Measurements from ENCODE around the gene TMPRSS4.

Gene TMPRSS4

DNA sequence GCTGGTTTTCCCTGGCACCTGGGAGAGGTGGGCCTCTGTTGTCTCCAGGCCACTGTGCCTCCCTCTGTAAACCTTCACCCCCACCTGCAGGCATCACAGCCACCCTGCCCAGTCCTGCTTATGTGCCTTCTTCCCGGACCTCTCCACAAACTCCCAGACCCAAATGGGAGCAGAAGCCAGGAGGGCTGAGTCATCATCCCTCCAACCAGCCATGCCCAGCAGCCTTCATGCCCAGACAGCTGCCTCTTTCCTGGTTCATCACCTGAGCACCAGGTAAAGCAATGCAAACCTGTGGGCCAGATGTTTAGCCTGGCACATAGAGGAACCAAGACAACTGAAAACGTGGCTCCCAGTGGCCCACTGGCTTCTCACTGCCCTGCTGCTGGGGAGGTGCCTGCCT is 2.1 kb upstream of the TMPRSS4 start:
- no peak for DNase-seq (ENCODE audit: insufficient read length, low spot score)
- no peak for FAIRE-seq

DNA sequence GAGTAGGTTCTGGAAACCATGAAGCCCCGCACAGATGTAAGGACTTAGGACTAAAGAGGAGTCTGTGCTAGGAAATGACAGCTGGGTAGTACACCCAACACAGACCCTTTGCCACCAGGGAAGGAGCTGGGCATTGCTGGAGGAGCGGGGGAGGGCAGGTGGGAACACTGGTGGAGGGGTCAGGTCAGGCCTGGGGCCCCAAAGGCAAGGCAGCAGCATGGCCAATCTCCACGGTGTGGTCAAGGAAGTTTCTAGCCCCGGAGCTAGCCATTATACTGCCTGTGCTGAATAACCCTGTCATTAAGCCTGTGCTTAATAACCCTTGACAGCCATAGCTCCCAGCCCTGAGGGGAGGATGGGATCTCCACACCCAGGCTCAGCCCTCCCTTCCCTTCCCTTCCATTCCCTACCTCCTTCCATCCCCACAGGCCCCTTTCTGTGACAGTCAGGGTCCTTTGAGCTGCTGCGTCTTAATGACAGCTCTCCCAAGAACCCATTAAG is 2.1 kb downstream of the TMPRSS4 start:
- FAIRE-seq (no peak), DNase-seq (ENCODE audit: insufficient read length, low spot score) (no peak)

DNA sequence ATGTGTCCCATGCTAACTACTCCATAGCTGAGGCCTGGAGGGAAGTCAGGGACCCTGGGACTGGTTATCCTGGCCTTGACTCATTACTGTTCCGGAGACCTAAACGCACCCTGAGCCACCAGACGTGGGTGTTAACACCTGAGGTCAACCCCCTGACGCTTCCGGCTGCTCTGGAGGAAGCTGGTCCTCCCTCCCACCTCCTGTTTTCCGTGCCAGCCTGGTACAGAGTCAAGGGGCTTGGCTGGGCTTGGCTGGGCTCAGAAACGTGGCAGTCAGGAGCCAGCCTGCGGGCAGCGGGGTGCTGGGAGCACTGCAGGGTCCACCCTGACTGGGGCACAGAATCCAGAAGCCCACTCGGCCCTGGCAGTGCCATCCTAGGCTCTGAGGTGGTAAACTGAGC is 2.6 kb downstream of the TMPRSS4 start:
- DNase-seq (ENCODE audit: insufficient read length, low spot score): no peak
- FAIRE-seq: no peak

DNA sequence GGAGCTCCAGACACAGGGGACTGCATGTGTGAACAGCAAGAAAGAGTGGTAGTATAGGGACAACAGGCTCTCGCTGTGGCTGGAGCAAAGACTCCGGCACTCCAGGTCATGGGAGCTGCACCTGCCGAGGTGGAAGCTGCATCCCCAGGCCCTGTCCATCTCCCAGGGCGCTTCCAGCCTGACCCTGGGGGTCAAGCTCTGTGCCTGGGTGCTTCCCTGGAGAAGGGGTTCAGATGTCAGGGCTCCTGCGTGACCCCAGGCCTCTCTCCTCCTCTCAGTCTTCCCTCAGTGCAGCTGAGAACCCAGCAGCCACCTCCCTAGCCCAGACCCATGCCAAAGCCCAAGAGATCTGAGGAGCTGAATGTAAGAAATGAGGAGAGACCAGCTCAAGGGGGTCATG is 3.4 kb downstream of the TMPRSS4 start:
- DNase-seq (ENCODE audit: insufficient read length, low spot score): no peak
- no peak for FAIRE-seq

DNA sequence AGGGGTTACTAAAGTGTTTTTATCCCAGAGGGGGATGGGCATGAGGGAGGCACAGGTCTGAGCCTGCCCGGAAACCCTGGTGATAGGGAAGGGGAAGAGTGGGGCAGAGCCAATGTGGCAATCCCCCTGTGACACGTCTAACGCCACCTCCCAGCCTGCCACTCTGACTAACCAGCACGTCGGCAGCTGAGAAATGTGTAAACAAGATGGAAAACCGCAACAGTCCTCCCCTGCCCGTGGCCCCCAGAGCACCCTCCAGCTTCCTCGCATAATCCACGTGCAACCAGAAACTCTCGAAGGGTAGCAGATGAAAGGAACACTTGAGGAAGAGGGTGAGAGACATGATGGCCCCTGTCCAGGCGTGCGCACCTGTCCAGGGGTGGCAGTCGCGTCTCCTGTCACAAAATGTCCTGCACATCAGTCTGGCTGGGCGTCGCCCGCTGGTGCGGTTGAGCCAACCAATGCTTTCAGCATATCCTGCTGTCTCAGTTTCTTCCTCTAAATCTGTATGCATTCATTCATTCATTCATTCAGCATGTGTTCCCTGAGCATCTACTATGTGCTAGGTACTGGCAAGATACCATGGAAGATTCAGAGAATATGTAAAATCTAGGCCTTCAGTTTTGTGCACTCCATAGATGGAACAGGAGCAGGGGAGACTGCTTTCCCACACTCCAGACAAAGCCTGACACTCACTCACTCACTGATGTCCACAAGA is 4.5 kb downstream of the TMPRSS4 start:
- DNase-seq (ENCODE audit: insufficient read length, low spot score): no peak
- FAIRE-seq: no peak

DNA sequence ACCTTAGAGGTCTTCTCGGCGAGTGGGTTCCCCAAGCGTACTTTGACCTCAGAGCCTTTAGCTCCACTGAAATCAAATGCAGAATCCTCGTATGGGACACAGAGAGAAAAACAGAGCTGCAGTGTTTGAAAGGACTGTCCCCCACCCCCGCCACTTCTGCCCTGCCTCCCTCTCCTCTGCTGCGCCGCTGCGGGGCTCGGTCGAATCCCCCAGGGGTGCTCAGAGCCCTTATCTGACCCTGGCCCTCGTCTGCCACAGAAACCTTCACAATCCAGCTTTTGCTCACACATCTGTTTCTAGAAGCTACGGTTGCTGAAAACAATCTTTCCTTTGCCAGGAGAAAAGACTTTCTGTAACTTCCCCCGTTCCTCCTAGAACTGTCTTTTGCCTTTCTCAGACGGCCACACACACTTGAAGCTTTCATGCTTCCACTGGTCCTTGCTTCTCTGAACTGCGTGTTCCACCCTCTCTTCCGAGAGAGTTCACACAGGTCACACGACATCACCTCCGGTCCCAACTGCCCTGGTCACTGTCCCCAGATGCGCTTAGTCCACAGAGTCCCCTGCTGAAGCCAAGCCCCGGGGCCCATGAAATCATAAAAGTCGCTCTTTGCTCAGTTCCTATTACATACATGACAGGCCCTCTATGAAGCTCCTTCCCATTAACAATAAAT is 6.1 kb downstream of the TMPRSS4 start:
- DNase-seq (ENCODE audit: insufficient read length, low spot score): no peak
- no peak for FAIRE-seq

DNA sequence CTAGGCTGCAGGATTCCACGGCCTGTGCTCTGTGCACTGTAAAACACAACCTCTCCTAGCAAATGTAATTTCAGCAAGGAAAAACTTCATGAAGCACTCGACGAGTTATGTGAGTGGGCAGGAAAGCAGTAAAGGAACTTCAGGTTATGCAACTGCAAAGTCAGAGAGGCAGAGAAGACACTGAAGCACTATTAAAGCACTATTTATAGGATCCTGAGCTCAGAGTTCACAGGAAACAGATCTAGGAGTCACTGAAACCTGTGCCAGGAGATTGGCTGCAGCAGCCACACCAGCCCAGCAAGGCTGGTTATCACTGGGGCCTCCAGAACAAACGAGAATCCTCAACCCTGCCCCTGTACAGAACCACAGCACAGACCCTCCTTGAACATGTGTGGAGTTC is 7.4 kb downstream of the TMPRSS4 start:
- FAIRE-seq: no peak
- no peak for DNase-seq (ENCODE audit: insufficient read length, low spot score)

DNA sequence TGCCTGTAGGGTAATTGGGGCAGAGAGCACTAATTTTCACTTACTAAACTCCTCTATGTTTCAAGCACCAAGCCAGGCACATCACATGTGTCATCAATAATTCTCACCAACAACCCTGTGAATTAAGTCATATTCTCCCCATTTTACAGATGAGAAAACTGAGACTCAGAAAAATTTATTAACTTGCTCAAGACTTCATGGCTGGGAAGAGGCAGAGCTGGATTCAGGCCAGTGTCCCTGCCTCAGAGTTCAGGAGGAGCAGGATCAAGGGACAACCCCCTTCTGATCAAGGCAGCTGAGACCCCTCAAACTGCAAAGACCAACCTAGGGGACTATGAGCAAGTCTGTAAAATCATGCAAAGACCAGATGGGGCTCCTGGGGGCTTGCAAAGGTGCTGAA is 7.8 kb downstream of the TMPRSS4 start:
- FAIRE-seq: no peak
- no peak for DNase-seq (ENCODE audit: insufficient read length, low spot score)

DNA sequence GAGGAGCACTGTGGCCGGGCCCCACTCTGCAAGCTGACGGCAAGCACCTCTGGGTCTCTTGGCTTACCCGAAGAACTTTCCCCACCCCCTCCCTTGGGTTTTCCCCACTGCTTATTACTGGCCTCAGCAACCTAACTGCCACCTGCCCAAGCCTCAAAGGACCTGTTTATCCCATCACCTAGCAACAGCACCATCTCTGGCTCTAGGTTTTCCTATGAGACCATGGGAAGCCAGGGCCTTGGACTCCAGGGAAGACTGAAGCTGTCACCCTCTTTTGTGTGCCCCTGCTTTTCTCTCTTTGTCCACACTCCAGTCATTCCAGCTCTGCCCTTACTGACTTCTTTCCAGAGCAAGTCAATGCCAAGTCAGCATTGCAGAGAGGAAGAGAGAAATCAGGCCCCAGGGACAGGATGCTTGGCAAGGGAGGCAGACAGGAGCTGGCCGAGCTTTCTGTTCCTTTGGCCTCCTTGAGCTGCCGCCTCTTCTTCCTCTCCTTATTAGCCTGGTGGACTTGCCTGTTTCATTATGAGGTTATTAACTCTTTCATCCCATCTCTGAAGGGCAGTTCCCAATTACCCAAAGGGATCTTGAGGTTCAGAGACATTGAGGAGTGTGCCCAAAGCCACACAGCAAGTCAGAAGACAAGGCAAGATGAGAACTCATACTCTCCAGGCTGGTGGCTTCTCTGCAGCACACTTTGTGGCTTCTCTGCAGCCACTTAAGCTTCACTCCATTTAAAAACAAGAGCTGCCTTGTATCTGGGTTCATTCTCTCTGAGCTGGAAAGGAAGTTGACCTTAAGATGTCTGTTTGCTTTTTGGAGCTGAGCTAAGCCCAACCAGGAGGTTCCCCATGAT is 10.3 kb downstream of the TMPRSS4 start, which contains the start of gene SMIM35:
Gene SMIM35 (minus strand): TSS at position 51 of the 856 bp plus-strand sequence. CDS start 206 bp downstream, outside the sequence.
- DNase-seq (ENCODE audit: insufficient read length, low spot score) (no peak), FAIRE-seq (no peak)

DNA sequence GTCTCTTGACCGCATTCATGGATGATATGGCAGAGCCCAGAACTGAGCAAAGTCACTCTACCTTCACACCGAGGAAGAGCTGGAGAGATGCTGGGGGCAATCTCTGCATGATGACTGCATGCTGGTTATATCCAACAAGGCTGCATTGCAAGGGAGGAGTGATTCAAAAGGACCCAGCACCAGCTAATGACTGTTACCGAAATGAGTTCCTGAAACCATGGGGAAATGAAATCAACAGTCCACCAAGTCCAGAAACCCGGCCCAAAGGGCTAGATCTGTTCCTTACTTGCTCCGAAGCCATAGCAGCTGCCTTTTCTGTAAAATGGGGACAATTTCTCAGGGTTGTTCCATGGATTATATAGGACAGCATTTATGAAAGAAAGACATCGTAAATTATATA is 11.1 kb downstream of the TMPRSS4 start:
- FAIRE-seq: no peak
- DNase-seq (ENCODE audit: insufficient read length, low spot score): no peak

DNA sequence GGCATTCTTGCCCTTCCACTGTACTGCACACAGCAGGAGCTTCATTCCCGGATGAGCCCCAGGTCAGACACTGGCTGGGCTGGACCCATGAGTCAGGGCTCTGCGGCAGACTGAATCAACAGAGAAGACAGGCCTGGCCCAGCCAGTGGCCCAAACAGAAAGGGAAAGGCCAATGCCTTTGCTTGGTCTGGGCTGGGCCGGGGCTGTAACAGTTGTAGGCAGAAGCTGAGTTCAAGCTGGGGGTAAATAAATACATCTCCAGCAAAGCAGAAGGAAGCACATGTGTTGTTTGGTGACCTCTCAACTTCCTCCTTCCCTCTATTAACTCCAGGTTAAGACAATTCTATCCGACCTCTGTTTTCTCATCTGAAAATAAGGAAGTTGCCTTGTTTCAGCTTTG is 11.7 kb downstream of the TMPRSS4 start:
- FAIRE-seq: no peak

DNA sequence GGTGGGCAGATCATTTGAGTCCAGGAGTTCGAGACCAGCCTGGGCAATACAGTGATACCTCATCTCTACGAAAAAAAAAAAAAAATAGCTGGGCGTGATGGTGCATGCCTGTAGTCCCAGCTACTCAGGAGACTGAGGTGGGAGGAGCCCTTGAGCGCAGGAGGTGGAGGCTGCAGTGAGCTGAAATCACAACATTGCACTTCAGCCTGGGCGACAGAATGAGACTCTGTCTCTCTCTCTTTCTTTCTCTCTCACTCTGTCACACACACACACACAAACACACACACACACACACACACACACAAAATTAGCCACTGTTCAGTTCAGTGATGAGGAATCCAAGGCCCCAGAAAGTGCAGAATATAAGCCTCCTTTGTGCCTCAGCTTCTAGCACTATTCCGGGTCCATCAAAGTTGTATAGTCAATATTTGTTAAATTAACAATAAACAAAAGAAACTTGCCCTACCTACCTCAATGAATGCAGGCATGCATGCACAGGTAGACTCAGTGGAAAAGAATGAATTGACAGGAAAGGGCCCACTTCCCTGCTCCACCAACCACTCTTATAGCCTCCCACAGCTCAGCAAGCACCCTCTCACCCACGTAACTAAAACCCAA is 13.8 kb downstream of the TMPRSS4 start:
- FAIRE-seq: no peak
- no peak for DNase-seq (ENCODE audit: insufficient read length, low spot score)

More for the DNA sequence above, 11.7 kb downstream of the TMPRSS4 start:
- DNase-seq (ENCODE audit: insufficient read length, low spot score): no peak

DNA sequence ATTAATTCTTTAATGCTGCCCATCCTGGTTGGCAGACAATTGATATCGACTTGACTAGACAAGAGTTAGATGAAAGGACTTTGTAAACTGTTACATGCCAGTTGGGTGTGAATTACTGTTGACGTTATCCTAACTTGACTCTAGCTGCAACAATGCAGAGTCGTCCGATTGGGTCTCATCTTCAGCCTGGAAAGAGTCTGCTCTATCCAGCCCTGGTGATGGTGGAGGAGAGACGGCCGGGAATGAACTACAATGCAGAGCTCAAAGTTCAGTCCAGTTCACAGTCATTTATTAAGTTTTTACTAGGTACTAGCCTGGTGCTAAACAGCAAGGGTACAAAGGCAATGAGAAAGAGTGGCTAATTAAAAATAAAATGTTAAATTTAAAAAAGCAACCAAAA is 14.8 kb downstream of the TMPRSS4 start:
- no peak for DNase-seq (ENCODE audit: insufficient read length, low spot score)
- no peak for FAIRE-seq

DNA sequence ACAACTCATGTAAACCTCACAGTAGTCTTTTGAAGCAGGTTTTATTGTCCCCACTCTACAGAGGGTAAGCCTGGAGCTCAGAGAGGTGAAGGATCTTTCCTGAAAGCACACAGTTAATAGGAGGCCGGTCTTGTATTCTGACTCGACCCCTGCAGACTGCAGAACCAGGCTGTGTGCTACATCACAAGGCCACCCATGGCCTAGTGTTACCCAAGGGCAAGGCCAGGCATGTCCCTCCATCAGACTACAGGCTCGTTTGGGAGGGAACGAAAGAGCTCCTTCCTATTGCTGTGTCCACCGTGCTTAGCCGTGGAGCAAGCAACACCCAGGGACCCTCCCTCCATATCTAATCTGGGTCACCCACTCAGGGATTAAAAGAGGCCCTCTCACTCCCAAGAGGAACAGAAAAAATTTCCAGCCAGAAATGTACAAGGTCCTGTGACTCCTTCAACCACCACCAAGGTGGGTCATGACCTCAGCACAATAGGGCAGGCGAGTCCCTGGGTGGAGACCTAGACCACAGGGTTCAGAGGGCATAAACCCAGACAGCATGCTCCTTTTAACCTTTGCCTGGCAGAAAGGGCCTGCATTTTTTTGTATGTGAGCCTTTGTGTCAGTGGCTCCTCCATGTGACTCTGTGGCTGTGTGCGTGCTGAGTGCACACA is 16.2 kb downstream of the TMPRSS4 start:
- DNase-seq (ENCODE audit: insufficient read length, low spot score): no peak

DNA sequence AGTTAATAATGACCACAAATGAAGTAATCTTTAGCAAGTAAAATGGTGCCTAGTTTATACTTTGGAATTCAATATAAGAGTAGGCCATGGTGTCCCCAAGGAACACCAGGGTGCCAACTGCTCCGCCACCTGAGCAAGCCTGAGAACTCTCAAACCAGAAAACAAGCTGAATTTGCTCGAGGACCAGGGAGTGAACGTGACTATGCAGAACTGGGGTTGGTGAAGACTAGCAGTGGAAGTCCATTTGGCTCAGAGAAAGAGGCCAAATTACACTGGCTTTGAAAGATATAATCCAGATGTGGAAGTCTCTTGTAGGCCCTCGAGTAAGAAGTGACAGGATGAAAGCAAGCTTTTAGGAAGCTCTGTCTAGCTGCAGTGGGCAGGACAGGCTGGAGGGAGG is 18.6 kb downstream of the TMPRSS4 start:
- no peak for FAIRE-seq
- no peak for DNase-seq (ENCODE audit: insufficient read length, low spot score)

More for the DNA sequence above, 16.2 kb downstream of the TMPRSS4 start:
- FAIRE-seq: no peak

DNA sequence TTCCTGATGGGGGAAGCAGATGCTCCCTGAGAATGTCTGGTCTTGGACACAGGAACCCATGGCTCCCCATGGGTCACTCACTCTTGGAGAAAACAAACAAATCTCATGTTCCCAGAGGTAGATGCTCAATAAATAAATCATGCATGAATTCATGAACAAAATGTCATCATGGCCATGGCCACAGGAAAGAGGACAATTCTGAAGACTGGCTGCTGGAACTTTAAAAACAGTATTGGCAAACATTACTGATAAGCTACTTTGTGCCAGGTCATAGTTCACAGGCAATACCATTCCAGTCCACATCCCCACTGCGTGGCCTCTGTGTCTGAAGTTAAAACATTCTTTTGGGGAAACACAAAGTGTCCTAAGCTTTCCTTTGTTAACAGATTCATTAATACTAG is 19.1 kb downstream of the TMPRSS4 start:
- DNase-seq (ENCODE audit: insufficient read length, low spot score) (no peak), FAIRE-seq (no peak)

DNA sequence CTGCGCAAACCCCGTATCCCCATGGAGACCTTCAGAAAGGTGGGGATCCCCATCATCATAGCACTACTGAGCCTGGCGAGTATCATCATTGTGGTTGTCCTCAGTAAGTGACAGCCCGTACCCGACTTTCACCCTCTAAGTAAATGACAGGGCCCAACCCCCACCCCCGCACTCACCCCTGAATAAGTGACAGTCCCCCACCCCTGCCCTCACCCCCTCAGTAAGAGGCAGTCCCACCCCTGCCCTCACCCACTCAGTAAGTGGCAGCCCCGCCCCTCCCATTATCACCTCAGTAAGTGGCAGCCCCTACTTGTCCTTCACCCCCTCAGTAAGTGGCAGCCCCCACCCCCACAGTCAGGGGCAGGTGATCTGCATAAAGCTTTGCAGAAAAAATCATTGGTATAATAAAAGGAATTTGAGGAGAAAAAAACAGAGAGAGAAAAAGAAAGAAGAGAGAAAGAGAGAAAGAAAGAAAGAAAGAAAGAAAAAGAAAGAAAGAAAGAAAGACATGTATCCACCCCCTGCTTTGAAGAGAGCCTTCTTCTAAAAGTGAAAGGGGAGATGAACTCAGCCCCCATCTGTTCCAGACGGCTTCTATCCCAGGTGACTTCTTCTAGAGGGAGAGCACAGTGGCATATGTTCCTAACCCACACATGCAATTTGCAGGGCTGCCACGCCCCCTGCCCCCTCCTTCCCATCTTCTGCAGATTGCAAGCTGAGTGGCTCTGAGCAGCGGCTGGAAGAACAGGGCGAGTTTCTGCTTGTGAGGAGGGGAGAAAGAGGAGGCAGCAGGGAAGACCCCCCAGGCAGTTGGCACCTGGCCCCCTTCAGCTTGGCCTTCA is 22.3 kb downstream of the TMPRSS4 start:
- DNase-seq (ENCODE audit: insufficient read length, low spot score) (no peak), FAIRE-seq (no peak)

DNA sequence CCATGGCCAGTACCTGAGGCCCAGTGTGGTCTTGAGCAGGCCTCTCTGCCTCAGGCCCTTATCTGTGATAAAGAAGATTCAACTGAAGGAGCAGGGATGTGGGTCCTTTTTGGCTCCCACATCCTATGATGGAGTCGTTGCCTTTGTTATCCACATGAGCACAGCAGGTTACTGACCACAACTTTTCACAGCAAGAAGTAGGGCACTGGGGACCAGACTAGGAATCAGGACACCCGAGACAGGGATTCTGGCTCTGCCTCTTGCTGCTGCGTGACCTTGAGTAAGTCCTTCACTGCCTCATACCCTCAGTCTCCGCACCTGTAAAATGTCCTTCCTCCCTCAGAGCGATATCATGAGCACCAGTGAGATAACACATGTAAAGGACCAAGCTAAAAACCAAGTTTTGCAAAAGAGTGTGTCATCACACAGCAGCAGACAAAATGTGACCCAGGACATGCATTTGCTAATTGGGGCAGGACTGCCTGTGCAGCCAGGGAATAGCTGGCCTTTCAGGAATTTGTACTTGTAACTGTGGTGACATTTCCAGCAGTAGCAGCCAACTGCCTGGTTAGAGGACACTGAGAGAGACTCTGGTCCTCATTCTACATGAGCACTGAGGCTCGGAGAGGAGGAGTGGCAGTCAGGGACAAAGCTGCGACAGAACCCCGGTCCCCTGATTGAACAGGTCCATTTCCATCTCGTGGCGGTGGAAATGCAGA is 23.1 kb downstream of the TMPRSS4 start:
- DNase-seq (ENCODE audit: insufficient read length, low spot score) (no peak), FAIRE-seq (no peak)
